Activated CD8-positive, alpha-beta memory T cell treated with anti-CD3 and anti-CD28 coated beads for 36 hours (primary cell): Measurements from ENCODE around the gene NT5C. TPM values are rescaled to one million over a fixed set of nuclear protein-coding genes. Genes with fewer than 3 reads are reported as not detected.
"Not testable (repeated sequence)": the region's sequence is repeated elsewhere in the genome, so short reads cannot be mapped to it uniquely, and the experiment has no call there.

Experiments
- CTCF ChIA-PET: fragments of 350-600 bp; sonication (Branson Sonifier 250); formaldehyde crosslinking; loops from one replicate; lab custom pipeline; 2021; ENCODE audit warnings: antibody characterized with exemption; lab: Charles Lee
- POLR2A ChIA-PET: fragments of 350-600 bp; sonication (Branson Sonifier 250); formaldehyde crosslinking; loops from one replicate; lab custom pipeline; 2021; ENCODE audit warnings: antibody characterized with exemption; lab: Charles Lee
- total RNA-seq, 2 experiments: library from RNA; stranded (reverse); gene quantifications; one replicate each; pipeline ENCODE4 v1.2.3, GENCODE V29; 2021

Gene NT5C
- total RNA-seq, result 10 to 100 TPM; 77.0 to 81.4 TPM

- ChIA-PET CTCF (interaction anchor here (0.6 to 3.1 kb wide), 23 partner anchors 10 to 203 kb away, joined by 3 to 31 read pairs (median 4); partner anchors contain the start of genes ARMC7, CDR2L, MIF4GD and NUP85), POLR2A (interaction anchor here (0.5 to 2.3 kb wide), 10 partner anchors 9 to 158 kb away, joined by 3 to 15 read pairs (median 3); partner anchors contain the start of genes GGA3 and SLC25A19)
Measured at GRCh38 chr17:75131278-75132017, at the start of gene NT5C. TSS of gene NT5C (minus strand) at chr17:75131742. CDS start at chr17:75131707, 35 bp downstream.

- ChIA-PET POLR2A (interaction anchor here (0.7 kb wide), 2 partner anchors 26 to 282 kb away, joined by 3 to 5 read pairs; partner anchors contain the start of gene JPT1), CTCF (interaction anchor here (0.8 to 1.6 kb wide), 4 partner anchors 9 to 51 kb away, joined by 3 to 4 read pairs (median 4); no protein-coding TSS in a partner anchor)
Measured at GRCh38 chr17:75181110-75181509, 49.6 kb upstream of the NT5C start.

- ChIA-PET CTCF (no interaction called here), POLR2A (interaction anchor here (0.7 kb wide), 1 partner anchor 65 kb away, joined by 5 read pairs; no protein-coding TSS in a partner anchor)
Measured at GRCh38 chr17:75178453-75178852, 46.9 kb upstream of the NT5C start.

- POLR2A ChIA-PET, result no interaction called here
- CTCF ChIA-PET, result interaction anchor here (1.3 to 4.0 kb wide), 2 partner anchors 8 to 62 kb away, joined by 3 to 19 read pairs; no protein-coding TSS in a partner anchor
Measured at GRCh38 chr17:75176625-75177024, 45.1 kb upstream of the NT5C start.

GRCh38 chr17:75174996-75175395 is 43.5 kb upstream of the NT5C start:
- ChIA-PET CTCF (interaction anchor here (0.6 to 4.0 kb wide), 4 partner anchors 11 to 61 kb away, joined by 3 to 19 read pairs (median 3); no protein-coding TSS in a partner anchor), POLR2A (no interaction called here)

- ChIA-PET CTCF (interaction anchor here (1.1 to 4.0 kb wide), 3 partner anchors 15 to 66 kb away, joined by 3 to 19 read pairs (median 12); no protein-coding TSS in a partner anchor), POLR2A (interaction anchor here (0.8 kb wide), 1 partner anchor 18 kb away, joined by 5 read pairs; no protein-coding TSS in a partner anchor)
Measured at GRCh38 chr17:75173526-75173925, 42.0 kb upstream of the NT5C start.

GRCh38 chr17:75168998-75169397 is 37.5 kb upstream of the NT5C start:
- ChIA-PET CTCF (interaction anchor here (0.7 to 1.1 kb wide), 2 partner anchors 33 to 38 kb away, joined by 3 read pairs; no protein-coding TSS in a partner anchor), POLR2A (no interaction called here)

GRCh38 chr17:75164606-75165005 is 33.1 kb upstream of the NT5C start:
- POLR2A ChIA-PET, result interaction anchor here (0.9 kb wide), 1 partner anchor 48 kb away, joined by 3 read pairs; no protein-coding TSS in a partner anchor
- CTCF ChIA-PET, result not testable (repeated sequence)

- CTCF ChIA-PET, result interaction anchor here (0.9 kb wide), 1 partner anchor 49 kb away, joined by 3 read pairs; no protein-coding TSS in a partner anchor
- POLR2A ChIA-PET, result interaction anchor here (1.0 kb wide), 1 partner anchor 9 kb away, joined by 3 read pairs; the partner anchor contains the start of gene JPT1
Measured at GRCh38 chr17:75163074-75163473, 31.5 kb upstream of the NT5C start.

- POLR2A ChIA-PET, result no interaction called here
- CTCF ChIA-PET, result no interaction called here
Measured at GRCh38 chr17:75160211-75160610, 28.7 kb upstream of the NT5C start.

- ChIA-PET CTCF (no interaction called here), POLR2A (interaction anchor here (0.6 to 0.8 kb wide), 2 partner anchors 13 to 28 kb away, joined by 3 to 4 read pairs; partner anchors contain the start of gene NT5C)
Measured at GRCh38 chr17:75159196-75160031, 27.9 kb upstream of the NT5C start.

- CTCF ChIA-PET, result interaction anchor here (0.7 kb wide), 1 partner anchor 120 kb away, joined by 3 read pairs; no protein-coding TSS in a partner anchor
- POLR2A ChIA-PET, result interaction anchor here (0.8 kb wide), 1 partner anchor 27 kb away, joined by 3 read pairs; the partner anchor contains the start of gene NT5C
Measured at GRCh38 chr17:75158480-75158879, 26.9 kb upstream of the NT5C start.

GRCh38 chr17:75155191-75155601 is 23.7 kb upstream of the NT5C start:
- POLR2A ChIA-PET, result interaction anchor here (0.6 to 1.8 kb wide), 6 partner anchors 19 to 408 kb away, joined by 4 to 7 read pairs (median 5); partner anchors contain the start of gene SUMO2
- CTCF ChIA-PET, result interaction anchor here (0.7 to 2.8 kb wide), 5 partner anchors 17 to 396 kb away, joined by 3 to 8 read pairs (median 4); no protein-coding TSS in a partner anchor

- POLR2A ChIA-PET, result interaction anchor here (0.6 to 1.8 kb wide), 9 partner anchors 9 to 407 kb away, joined by 3 to 7 read pairs (median 4); partner anchors contain the start of gene SUMO2
- CTCF ChIA-PET, result interaction anchor here (1.0 to 2.8 kb wide), 5 partner anchors 17 to 120 kb away, joined by 3 to 8 read pairs (median 4); partner anchors contain the start of gene NUP85
Measured at GRCh38 chr17:75154195-75155106, 22.9 kb upstream of the NT5C start, which contains the start of gene JPT1. TSS of gene JPT1 (minus strand) at chr17:75154512. CDS start at chr17:75154397, 115 bp downstream.

- POLR2A ChIA-PET, result interaction anchor here (0.6 to 1.8 kb wide), 5 partner anchors 10 to 40 kb away, joined by 3 to 7 read pairs (median 4); partner anchors contain the start of gene SUMO2
- CTCF ChIA-PET, result interaction anchor here (1.0 to 1.1 kb wide), 2 partner anchors 52 to 119 kb away, joined by 3 read pairs; partner anchors contain the start of gene NUP85
Measured at GRCh38 chr17:75153780-75154194, 22.2 kb upstream of the NT5C start.

GRCh38 chr17:75152922-75153779 is 21.6 kb upstream of the NT5C start:
- CTCF ChIA-PET, result no interaction called here
- POLR2A ChIA-PET, result no interaction called here
